NK-92 (cell line): Measurements from ENCODE around the gene RTN1.

Experiments
- DNase-seq: peaks from one replicate; lab custom pipeline; 2025; ENCODE audit not compliant: unreplicated experiment; lab: John Stamatoyannopoulos, UW

Gene RTN1

GRCh38 chr14:59852350-59852749 is 18.2 kb downstream of the RTN1 start:
- DNase-seq: no peak

DNA sequence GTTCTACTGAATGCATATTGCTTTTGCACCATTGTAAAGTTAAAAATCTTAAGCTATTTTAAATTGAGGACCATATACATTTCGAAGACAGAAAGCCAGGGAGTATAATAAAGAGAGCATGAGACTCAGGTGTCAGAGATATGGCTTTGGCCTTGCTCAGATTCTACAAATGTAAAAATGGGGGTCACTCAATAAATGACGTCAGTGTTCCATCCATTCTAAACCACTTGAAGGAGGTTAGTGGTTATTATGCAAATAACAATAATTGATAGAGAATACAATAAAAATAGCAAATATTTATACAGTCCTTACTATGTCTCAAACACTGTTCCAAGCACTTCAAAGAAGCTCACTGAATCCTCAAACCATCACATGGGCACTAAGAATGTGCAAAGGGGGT is 20.1 kb downstream of the RTN1 start:
- no peak for DNase-seq

- DNase-seq: no peak
These were observed 21.0 kb downstream of the RTN1 start for GRCh38 chr14:59849411-59850130.

GRCh38 chr14:59848671-59849070 is 21.9 kb downstream of the RTN1 start:
- DNase-seq: no peak

GRCh38 chr14:59847711-59848110 is 22.9 kb downstream of the RTN1 start:
- DNase-seq: no peak

- no peak for DNase-seq
These were observed 24.0 kb downstream of the RTN1 start for GRCh38 chr14:59846595-59846994.

DNA sequence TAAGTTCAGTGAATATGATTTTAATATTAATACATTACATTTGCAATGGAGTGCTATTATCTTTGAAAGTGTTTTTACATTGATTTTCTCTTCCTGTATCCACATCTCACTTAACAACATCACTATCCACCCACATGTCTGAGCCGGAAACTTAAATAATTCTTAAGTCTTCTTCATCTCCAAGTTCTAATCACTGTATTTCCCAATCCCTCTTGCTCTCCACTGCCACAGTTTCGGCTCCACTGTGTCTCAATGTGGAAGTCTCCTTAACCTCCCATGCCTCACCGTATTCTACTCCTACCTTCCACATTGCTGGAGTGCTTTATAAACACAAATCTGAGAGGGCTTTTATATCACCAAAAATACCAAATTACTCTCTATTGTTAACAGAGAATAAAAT is 25.3 kb downstream of the RTN1 start:
- DNase-seq: no peak

GRCh38 chr14:59844186-59844812 is 26.3 kb downstream of the RTN1 start:
- no peak for DNase-seq

DNA sequence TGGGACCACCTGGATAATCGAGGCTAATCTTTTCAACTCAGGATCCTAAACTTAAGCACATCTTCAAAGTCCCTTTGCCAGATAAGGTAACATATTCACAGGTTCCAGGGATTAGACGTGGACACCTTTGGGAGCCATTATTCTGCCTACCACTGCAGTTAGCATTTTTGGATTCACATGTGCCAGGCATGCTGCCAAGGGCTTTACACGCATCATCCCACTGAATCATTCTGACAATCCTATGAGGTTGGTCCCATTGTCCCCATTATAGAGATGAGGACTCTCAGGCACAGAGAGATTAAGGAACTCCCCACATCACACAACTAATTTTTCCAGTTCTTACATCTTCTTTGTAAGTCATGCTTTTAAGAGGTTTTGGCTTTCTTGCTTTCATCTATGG is 34.5 kb downstream of the RTN1 start:
- DNase-seq: no peak

GRCh38 chr14:59832653-59833294 is 37.8 kb downstream of the RTN1 start:
- no peak for DNase-seq

DNA sequence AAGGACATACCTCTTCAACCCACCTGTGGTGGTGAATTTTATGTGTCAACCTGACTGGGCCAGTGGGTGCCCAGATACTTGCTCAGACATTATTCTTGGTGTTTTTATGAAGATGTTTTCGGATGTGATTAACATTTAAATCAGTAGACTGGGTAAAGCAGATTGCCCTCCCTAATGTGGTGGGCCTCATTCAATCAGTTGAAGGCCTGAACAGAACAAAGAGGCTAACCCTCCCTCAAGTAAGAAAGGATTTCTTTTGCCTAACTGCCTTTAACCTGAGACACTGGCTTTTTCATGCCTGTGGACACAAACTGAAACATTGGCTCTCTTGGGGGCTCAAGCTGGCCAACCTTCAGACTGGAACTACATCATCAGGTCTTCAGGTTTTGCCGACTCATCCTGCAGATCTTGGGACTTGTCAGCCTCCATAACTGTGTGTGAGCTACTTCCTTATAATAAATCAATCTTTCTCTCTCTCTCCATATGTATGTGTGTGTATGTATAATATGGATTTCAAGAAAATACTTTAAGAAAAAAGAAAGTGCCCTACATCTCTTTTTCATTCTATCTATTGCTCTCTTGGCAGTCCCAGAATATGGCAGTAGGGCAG is 39.4 kb downstream of the RTN1 start:
- DNase-seq: no peak

DNA sequence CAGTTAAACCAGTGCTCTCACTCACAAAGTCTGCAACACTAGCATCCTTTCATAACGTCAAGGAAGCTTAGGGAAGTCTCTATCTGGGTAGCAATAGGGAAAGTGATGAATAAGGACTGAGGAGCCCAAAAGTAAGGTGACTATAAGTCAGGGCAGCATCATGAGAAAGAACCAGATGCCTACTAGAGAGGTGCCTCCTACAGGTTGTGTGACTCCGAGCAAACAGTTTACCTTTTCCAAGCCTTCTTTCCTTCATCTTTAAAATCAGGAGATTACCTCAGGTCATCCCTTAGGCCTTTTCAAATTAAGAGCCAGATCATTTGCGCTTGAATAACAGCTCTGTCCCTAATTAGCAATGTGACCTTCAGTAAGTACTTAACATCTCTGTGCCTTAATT is 40.2 kb downstream of the RTN1 start:
- DNase-seq: no peak

DNA sequence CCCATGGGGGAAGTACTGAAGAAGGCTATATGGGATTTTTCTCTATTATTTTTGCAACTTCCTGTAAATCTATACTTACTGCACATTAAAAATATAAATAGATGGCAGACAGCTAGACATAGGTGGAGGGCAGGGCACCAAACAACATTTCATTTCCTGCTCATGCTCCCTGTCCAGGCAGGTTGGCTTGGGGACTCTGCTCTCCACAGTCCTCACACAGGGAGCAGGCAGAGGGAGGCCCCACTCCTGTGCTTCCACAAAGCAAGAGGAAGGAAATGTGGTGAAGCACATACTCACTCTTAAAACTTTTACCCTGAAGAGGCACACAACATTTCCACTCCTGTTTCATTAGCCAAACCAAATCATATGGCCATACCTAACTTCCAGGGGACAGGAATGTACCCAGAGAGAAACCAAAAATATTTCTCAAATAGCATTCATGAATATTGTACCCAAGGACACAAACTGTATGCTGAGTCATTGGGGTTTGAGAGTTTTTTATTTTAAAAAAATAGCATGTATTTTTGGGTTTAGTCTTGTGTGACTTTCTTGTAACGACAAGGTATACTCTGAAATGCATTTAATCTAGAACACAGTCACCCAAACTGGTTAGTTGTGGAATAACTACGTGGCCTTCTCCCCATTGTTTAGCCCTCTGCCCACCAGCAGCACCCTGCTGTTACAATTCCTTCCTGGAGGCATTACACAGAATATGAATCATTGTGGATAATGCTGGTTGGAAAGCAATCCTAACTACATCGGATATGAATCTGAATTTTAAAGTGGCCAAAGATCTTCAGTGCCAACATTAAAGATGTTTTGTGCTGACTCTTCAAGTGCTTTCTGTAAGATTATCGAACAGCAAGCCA is 40.9 kb downstream of the RTN1 start:
- no peak for DNase-seq

- DNase-seq: no peak
These were observed 42.3 kb downstream of the RTN1 start for GRCh38 chr14:59828276-59828675.

DNA sequence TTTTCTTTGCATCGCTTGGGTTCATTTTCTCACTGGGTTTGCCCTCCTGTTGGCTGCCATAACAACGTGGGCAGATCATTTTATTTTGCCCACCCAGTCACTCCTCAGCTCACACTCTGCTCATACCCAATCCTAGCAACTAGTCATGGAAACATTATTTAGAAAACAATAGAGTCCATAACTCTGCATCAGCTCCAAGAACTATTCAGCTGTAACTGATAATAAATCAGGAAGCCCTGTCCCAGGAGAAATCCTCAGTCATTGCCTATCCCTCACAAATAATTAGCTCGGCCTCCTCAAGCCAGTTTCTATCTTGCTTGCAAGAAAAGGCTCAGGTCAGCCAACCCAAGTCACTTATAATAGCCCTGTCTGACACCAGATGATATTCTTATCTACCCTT is 43.2 kb downstream of the RTN1 start:
- DNase-seq: no peak

DNA sequence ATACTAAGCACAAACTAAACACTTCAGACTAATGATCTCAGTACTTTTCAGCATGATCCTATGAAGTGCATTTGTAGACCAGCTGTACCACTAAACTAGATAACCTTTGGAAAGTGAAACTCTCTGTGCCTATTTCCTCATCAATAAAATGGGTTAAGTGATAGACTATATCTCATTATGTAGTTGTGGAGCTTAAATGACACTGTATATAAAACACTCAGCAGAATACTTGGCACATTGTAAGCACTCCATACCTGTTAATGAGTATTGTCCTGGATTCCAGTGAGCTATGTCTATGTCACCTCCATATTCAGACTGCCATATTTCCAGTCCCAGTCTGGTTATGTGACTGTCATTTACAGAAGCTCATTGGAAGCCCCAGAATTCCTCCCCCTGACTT is 44.4 kb downstream of the RTN1 start:
- DNase-seq: no peak

DNA sequence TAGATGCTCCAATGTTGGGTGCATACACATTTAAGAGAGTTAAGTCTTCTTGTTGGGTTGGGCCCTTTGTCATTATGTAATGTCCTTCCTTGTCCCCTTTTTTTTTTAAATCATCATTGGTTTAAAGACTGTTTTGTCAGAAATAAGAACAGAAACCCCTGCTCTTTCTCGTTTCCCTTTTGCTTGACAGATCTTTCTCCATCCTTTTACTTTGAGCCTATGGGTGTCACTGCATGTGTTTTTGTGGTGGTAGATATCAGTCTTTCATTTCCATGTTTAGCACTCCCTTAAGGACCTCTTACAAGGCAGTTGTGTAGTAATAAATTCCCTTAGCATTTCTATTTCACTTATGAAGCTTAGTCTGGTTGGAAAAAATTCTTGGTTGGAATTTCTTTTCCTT is 47.4 kb downstream of the RTN1 start:
- no peak for DNase-seq

DNA sequence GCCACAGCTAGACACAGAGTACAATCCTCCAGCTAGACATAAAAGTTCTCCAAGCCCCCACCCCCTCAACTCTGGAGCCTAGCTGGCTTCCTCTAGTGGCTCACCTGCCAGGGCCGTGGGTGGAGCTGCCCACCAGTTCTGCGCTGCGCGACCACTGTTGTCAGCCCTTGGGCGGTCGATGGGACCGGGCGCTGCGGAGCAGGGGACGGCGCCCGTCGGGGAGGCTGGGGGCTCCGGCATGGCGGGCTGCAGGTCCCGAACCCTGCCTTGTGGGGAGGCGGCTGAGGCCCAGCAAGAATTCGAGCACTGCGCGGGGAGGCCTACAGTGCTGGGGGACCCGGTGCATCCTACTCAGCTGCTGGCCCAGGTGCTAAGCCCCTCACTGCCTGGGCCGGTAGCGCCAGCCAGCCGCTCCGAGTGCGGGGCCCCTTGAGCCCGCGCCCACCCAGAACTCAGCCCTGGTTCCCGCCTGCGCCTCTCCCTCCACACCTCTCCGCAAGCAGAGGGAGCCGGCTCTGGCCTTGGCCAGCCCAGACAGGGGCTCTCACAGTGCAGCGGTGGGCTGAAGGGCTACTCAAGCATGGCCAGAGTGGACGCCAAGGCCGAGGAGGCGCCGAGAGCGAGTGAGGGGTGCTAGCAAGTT is 51.0 kb downstream of the RTN1 start:
- DNase-seq: no peak

- no peak for DNase-seq
These were observed 53.6 kb downstream of the RTN1 start for GRCh38 chr14:59816941-59817340.

DNA sequence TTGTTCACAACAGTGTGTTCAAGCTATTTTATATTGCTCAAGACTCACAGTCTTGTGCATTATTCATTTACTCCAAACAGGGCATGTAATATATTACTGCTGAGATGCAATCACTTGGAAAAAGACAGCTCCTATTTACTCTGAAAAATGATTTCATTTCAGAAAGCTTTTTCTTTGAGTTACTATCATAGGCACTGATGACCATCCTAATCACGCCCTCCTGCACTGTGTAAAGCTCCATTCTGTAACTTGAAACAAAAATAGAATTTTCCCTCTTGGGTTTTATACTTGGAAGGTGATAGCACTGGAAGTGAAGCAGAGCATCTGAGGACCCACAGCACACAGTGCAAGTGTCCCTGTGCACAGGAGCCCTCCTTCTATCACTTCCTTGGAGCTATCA is 55.6 kb downstream of the RTN1 start:
- DNase-seq: no peak

DNA sequence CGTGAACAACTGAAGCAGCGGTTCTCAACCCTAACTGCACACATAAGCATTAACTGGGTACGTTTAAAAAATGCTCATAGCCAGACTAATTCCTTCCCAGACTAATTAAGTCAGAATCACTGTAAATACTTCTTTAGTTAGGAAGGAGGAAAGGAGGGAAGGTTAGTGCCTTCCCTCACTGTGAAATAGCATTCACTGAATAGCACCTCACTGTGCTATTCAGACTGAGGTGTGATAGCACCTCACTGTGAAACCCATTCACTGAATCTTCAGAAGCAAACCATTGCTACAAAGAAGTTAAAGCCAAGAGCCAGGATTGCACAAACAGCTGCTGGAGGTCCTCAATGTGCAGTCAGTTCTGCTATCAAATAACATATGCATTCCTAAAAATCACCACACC is 58.8 kb downstream of the RTN1 start:
- no peak for DNase-seq
